ENCODE data around the gene IGF1R.

DNA sequence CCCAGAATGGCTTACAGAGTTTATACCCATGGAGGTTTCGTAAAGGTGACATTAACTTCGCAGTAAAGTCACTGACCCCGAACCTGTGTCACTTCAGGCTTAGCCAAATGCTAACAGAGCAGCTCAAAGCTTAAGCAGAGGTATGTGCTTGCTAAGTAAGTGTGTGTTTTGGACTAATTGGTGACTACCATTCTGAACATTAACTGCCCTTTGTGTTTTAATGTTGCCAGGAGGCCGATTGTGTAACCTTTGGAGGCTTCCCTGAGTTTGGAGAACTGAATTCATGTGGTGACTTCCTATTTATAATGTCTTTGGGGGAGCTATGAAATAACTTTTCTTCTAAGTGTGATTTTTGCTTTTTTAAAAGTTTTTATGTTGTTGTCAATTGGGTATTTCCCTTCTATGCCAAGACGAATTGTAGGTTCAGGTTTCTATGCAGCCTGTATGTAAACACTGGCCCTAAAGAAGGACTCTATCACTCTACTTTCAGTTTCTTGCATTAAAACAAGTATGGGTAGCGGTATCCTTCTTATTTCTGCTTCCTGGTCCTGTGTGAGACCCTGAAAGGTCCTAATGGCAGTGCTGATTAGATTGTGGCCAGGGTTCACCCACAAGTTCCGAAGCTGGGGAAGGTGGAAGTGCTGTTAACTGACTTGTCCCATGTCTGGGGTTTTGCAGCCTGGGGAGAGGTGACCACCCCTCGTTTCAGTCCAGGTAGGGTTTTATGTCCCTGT is 86.3 kb downstream of the IGF1R start:
- TF ChIP-seq, protein P1, sequence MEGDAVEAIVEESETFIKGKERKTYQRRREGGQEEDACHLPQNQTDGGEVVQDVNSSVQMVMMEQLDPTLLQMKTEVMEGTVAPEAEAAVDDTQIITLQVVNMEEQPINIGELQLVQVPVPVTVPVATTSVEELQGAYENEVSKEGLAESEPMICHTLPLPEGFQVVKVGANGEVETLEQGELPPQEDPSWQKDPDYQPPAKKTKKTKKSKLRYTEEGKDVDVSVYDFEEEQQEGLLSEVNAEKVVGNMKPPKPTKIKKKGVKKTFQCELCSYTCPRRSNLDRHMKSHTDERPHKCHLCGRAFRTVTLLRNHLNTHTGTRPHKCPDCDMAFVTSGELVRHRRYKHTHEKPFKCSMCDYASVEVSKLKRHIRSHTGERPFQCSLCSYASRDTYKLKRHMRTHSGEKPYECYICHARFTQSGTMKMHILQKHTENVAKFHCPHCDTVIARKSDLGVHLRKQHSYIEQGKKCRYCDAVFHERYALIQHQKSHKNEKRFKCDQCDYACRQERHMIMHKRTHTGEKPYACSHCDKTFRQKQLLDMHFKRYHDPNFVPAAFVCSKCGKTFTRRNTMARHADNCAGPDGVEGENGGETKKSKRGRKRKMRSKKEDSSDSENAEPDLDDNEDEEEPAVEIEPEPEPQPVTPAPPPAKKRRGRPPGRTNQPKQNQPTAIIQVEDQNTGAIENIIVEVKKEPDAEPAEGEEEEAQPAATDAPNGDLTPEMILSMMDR (IDR thresholded peaks at IDR 0.05) = no peak
- TF ChIP-seq POLR2A (IDR thresholded peaks at IDR 0.05) = no peak

Measured in adrenal gland (tissue), 5 donors.